ENCODE measurements around the gene CEP85L.

CEP85L gene

GRCh38 chr6:118548136-118548535, 103.3 kb downstream of the CEP85L start, which contains the start of gene PLN:
Gene PLN (plus strand): TSS chr6:118548296. CDS start chr6:118558922, 10,626 bp downstream.
- Histone ChIP-seq H3K27me3 (ENCODE audit: control insufficient read depth, insufficient read depth, low read length) (no peaks in the 10 kb centered on the region), H3K27ac (ENCODE audit: low read length) (no peak within 1 kb of the TSS), H3K4me1 (ENCODE audit: control insufficient read depth, low read depth, low read length) (no peaks in the 10 kb centered on the region), H3K4me3 (ENCODE audit: low read length) (no peak within 1 kb of the TSS), H3K36me3 (ENCODE audit: control insufficient read depth, low read depth, low read length) (no peaks in the 10 kb centered on the region), H3K9me3 (ENCODE audit: control insufficient read depth, low read depth, low read length) (no peaks in the 10 kb centered on the region), H3K9ac (ENCODE audit: low read length) (no peak within 1 kb of the TSS)

GRCh38 chr6:118546880-118547218, 104.5 kb downstream of the CEP85L start:
- H3K27ac ChIP-seq (ENCODE audit: low read length), result no peak overlapping the region
- no peaks in the 10 kb centered on the region for H3K27me3 ChIP-seq (ENCODE audit: control insufficient read depth, insufficient read depth, low read length)
- H3K4me3 ChIP-seq (ENCODE audit: low read length), result no peak overlapping the region
- H3K9ac ChIP-seq (ENCODE audit: low read length), result no peak overlapping the region
- H3K36me3 ChIP-seq (ENCODE audit: control insufficient read depth, low read depth, low read length), result no peaks in the 10 kb centered on the region
- H3K4me1 ChIP-seq (ENCODE audit: control insufficient read depth, low read depth, low read length), result no peaks in the 10 kb centered on the region
- H3K9me3 ChIP-seq (ENCODE audit: control insufficient read depth, low read depth, low read length), result no peaks in the 10 kb centered on the region

GRCh38 chr6:118546164-118546879, 105.1 kb downstream of the CEP85L start:
- Histone ChIP-seq H3K36me3 (ENCODE audit: control insufficient read depth, low read depth, low read length) (no peaks in the 10 kb centered on the region), H3K4me1 (ENCODE audit: control insufficient read depth, low read depth, low read length) (no peaks in the 10 kb centered on the region)

GRCh38 chr6:118544105-118544504, 107.3 kb downstream of the CEP85L start:
- no peaks in the 10 kb centered on the region for H3K9me3 ChIP-seq (ENCODE audit: control insufficient read depth, low read depth, low read length)
- no peak overlapping the region for H3K9ac ChIP-seq (ENCODE audit: low read length)
- H3K27me3 ChIP-seq (ENCODE audit: control insufficient read depth, insufficient read depth, low read length), result no peaks in the 10 kb centered on the region
- no peak overlapping the region for H3K4me3 ChIP-seq (ENCODE audit: low read length)
- H3K27ac ChIP-seq (ENCODE audit: low read length), result no peak overlapping the region
- H3K4me1 ChIP-seq (ENCODE audit: control insufficient read depth, low read depth, low read length), result no peaks in the 10 kb centered on the region
- no peaks in the 10 kb centered on the region for H3K36me3 ChIP-seq (ENCODE audit: control insufficient read depth, low read depth, low read length)

More at GRCh38 chr6:118546164-118546879, 105.1 kb downstream of the CEP85L start:
- Histone ChIP-seq H3K9ac (ENCODE audit: low read length) (no peak overlapping the region), H3K27me3 (ENCODE audit: control insufficient read depth, insufficient read depth, low read length) (no peaks in the 10 kb centered on the region), H3K27ac (ENCODE audit: low read length) (no peak overlapping the region), H3K9me3 (ENCODE audit: control insufficient read depth, low read depth, low read length) (no peaks in the 10 kb centered on the region), H3K4me3 (ENCODE audit: low read length) (no peak overlapping the region)

GRCh38 chr6:118542184-118542952, 109.0 kb downstream of the CEP85L start:
- no peaks in the 10 kb centered on the region for H3K9me3 ChIP-seq (ENCODE audit: control insufficient read depth, low read depth, low read length)
- no peak overlapping the region for H3K27ac ChIP-seq (ENCODE audit: low read length)

GRCh38 chr6:118537574-118537973, 113.8 kb downstream of the CEP85L start:
- no peak overlapping the region for H3K4me3 ChIP-seq (ENCODE audit: low read length)
- no peaks in the 10 kb centered on the region for H3K27me3 ChIP-seq (ENCODE audit: control insufficient read depth, insufficient read depth, low read length)
- H3K27ac ChIP-seq (ENCODE audit: low read length), result no peak overlapping the region
- H3K36me3 ChIP-seq (ENCODE audit: control insufficient read depth, low read depth, low read length), result no peaks in the 10 kb centered on the region
- no peaks in the 10 kb centered on the region for H3K4me1 ChIP-seq (ENCODE audit: control insufficient read depth, low read depth, low read length)
- H3K9me3 ChIP-seq (ENCODE audit: control insufficient read depth, low read depth, low read length), result no peaks in the 10 kb centered on the region
- H3K9ac ChIP-seq (ENCODE audit: low read length), result no peak overlapping the region

More at GRCh38 chr6:118542184-118542952, 109.0 kb downstream of the CEP85L start:
- Histone ChIP-seq H3K9ac (ENCODE audit: low read length) (no peak overlapping the region), H3K4me3 (ENCODE audit: low read length) (no peak overlapping the region), H3K36me3 (ENCODE audit: control insufficient read depth, low read depth, low read length) (no peaks in the 10 kb centered on the region), H3K27me3 (ENCODE audit: control insufficient read depth, insufficient read depth, low read length) (no peaks in the 10 kb centered on the region), H3K4me1 (ENCODE audit: control insufficient read depth, low read depth, low read length) (no peaks in the 10 kb centered on the region)

GRCh38 chr6:118536478-118536877, 114.9 kb downstream of the CEP85L start:
- Histone ChIP-seq H3K4me1 (ENCODE audit: control insufficient read depth, low read depth, low read length) (no peaks in the 10 kb centered on the region), H3K4me3 (ENCODE audit: low read length) (no peak overlapping the region), H3K9ac (ENCODE audit: low read length) (no peak overlapping the region), H3K36me3 (ENCODE audit: control insufficient read depth, low read depth, low read length) (no peaks in the 10 kb centered on the region), H3K27me3 (ENCODE audit: control insufficient read depth, insufficient read depth, low read length) (no peaks in the 10 kb centered on the region), H3K9me3 (ENCODE audit: control insufficient read depth, low read depth, low read length) (no peaks in the 10 kb centered on the region), H3K27ac (ENCODE audit: low read length) (no peak overlapping the region)

GRCh38 chr6:118535176-118535844, 116.1 kb downstream of the CEP85L start:
- Histone ChIP-seq H3K27ac (ENCODE audit: low read length) (no peak overlapping the region), H3K9ac (ENCODE audit: low read length) (no peak overlapping the region), H3K9me3 (ENCODE audit: control insufficient read depth, low read depth, low read length) (no peaks in the 10 kb centered on the region), H3K27me3 (ENCODE audit: control insufficient read depth, insufficient read depth, low read length) (no peaks in the 10 kb centered on the region), H3K4me3 (ENCODE audit: low read length) (no peak overlapping the region), H3K4me1 (ENCODE audit: control insufficient read depth, low read depth, low read length) (no peaks in the 10 kb centered on the region), H3K36me3 (ENCODE audit: control insufficient read depth, low read depth, low read length) (no peaks in the 10 kb centered on the region)

- no peaks in the 10 kb centered on the region for H3K4me1 ChIP-seq (ENCODE audit: control insufficient read depth, low read depth, low read length)
- H3K27ac ChIP-seq (ENCODE audit: low read length), result no peak overlapping the region
- H3K27me3 ChIP-seq (ENCODE audit: control insufficient read depth, insufficient read depth, low read length), result no peaks in the 10 kb centered on the region
- no peaks in the 10 kb centered on the region for H3K9me3 ChIP-seq (ENCODE audit: control insufficient read depth, low read depth, low read length)
- H3K9ac ChIP-seq (ENCODE audit: low read length), result no peak overlapping the region
- H3K36me3 ChIP-seq (ENCODE audit: control insufficient read depth, low read depth, low read length), result no peaks in the 10 kb centered on the region
- no peak overlapping the region for H3K4me3 ChIP-seq (ENCODE audit: low read length)
These were observed 120.4 kb downstream of the CEP85L start for GRCh38 chr6:118530942-118531341.

- no peak overlapping the region for H3K9ac ChIP-seq (ENCODE audit: low read length)
- no peak overlapping the region for H3K4me3 ChIP-seq (ENCODE audit: low read length)
- H3K36me3 ChIP-seq (ENCODE audit: control insufficient read depth, low read depth, low read length), result no peaks in the 10 kb centered on the region
- H3K27ac ChIP-seq (ENCODE audit: low read length), result no peak overlapping the region
- no peaks in the 10 kb centered on the region for H3K9me3 ChIP-seq (ENCODE audit: control insufficient read depth, low read depth, low read length)
- peaks cover 2% of the 10 kb centered on the region for H3K4me1 ChIP-seq (ENCODE audit: control insufficient read depth, low read depth, low read length)
- H3K27me3 ChIP-seq (ENCODE audit: control insufficient read depth, insufficient read depth, low read length), result no peaks in the 10 kb centered on the region
These were observed 121.6 kb downstream of the CEP85L start for GRCh38 chr6:118529756-118530155.

GRCh38 chr6:118528129-118528528, 123.3 kb downstream of the CEP85L start:
- Histone ChIP-seq H3K36me3 (ENCODE audit: control insufficient read depth, low read depth, low read length) (no peaks in the 10 kb centered on the region), H3K27ac (ENCODE audit: low read length) (no peak overlapping the region), H3K9ac (ENCODE audit: low read length) (no peak overlapping the region), H3K4me3 (ENCODE audit: low read length) (no peak overlapping the region), H3K4me1 (ENCODE audit: control insufficient read depth, low read depth, low read length) (peaks cover 3% of the 10 kb centered on the region), H3K9me3 (ENCODE audit: control insufficient read depth, low read depth, low read length) (no peaks in the 10 kb centered on the region), H3K27me3 (ENCODE audit: control insufficient read depth, insufficient read depth, low read length) (no peaks in the 10 kb centered on the region)
